GM18873 (cell line): ENCODE data around the gene CROT.
"Not testable (repeated sequence)": the region's sequence is repeated elsewhere in the genome, so short reads cannot be mapped to it uniquely, and the experiment has no call there.

Experiments used
- ATAC-seq: cut with Tn5 transposase; IDR thresholded peaks from one replicate; pipeline ENCODE4 v1.9.1; 2021; ENCODE audit warnings: mild to moderate bottlenecking, moderate library complexity, moderate number of reproducible peaks; ENCODE audit not compliant: unreplicated experiment, low FRiP score

CROT gene

GRCh38 chr7:87345166-87345927 is at the start of gene CROT:
Gene CROT (plus strand): TSS chr7:87345664. CDS start chr7:87349069, 3,405 bp downstream.
- peak; percentile 98 for ATAC-seq

GRCh38 chr7:87300756-87301155 is 44.7 kb upstream of the CROT start:
- no peak for ATAC-seq

GRCh38 chr7:87310790-87311419 is 34.6 kb upstream of the CROT start:
- ATAC-seq = no peak

- ATAC-seq = peak; percentile 62
Measured at GRCh38 chr7:87312215-87312865, 33.1 kb upstream of the CROT start.

GRCh38 chr7:87316097-87316700 is 29.3 kb upstream of the CROT start:
- ATAC-seq = peak; percentile 89

GRCh38 chr7:87316846-87317552 is 28.5 kb upstream of the CROT start:
- no peak for ATAC-seq

GRCh38 chr7:87317691-87318245 is 27.7 kb upstream of the CROT start:
- no peak for ATAC-seq

GRCh38 chr7:87318741-87319140 is 26.7 kb upstream of the CROT start:
- no peak for ATAC-seq

- not testable (repeated sequence) for ATAC-seq
Measured at GRCh38 chr7:87319154-87319581, 26.3 kb upstream of the CROT start.

GRCh38 chr7:87322912-87323311 is 22.6 kb upstream of the CROT start:
- ATAC-seq = no peak

GRCh38 chr7:87325576-87326370 is 19.7 kb upstream of the CROT start:
- ATAC-seq = no peak

- no peak for ATAC-seq
Measured at GRCh38 chr7:87328281-87328680, 17.2 kb upstream of the CROT start.

- ATAC-seq = no peak
Measured at GRCh38 chr7:87330316-87330715, 15.1 kb upstream of the CROT start.

- ATAC-seq = no peak
Measured at GRCh38 chr7:87330942-87331341, 14.5 kb upstream of the CROT start.

- ATAC-seq = no peak
Measured at GRCh38 chr7:87331687-87332252, 13.7 kb upstream of the CROT start.

- no peak for ATAC-seq
Measured at GRCh38 chr7:87332321-87332720, 13.1 kb upstream of the CROT start.

GRCh38 chr7:87336136-87336535 is 9.3 kb upstream of the CROT start:
- no peak for ATAC-seq

GRCh38 chr7:87337331-87337730 is 8.1 kb upstream of the CROT start:
- ATAC-seq = no peak

- ATAC-seq = no peak
Measured at GRCh38 chr7:87339373-87339897, 6.0 kb upstream of the CROT start.
